GM19467 (cell line): ENCODE data around the gene EPN2.

Experiments used
- ATAC-seq: cut with Tn5 transposase; IDR thresholded peaks from one replicate; pipeline ENCODE4 v1.9.1; 2021; ENCODE audit warnings: mild to moderate bottlenecking, moderate library complexity; ENCODE audit not compliant: unreplicated experiment

The EPN2 gene

GRCh38 chr17:19377602-19378415, 140.6 kb downstream of the EPN2 start:
- ATAC-seq: peak; percentile 95

- no peak for ATAC-seq
Observed at GRCh38 chr17:19378416-19379360, 141.5 kb downstream of the EPN2 start, which contains the start of gene MAPK7. Gene MAPK7, plus strand, starts transcription at chr17:19378498. Its CDS starts 403 bp downstream, at chr17:19378901.

GRCh38 chr17:19379361-19380065, 142.3 kb downstream of the EPN2 start:
- no peak for ATAC-seq

GRCh38 chr17:19380481-19381301, 143.5 kb downstream of the EPN2 start:
- no peak for ATAC-seq

- no peak for ATAC-seq
Observed at GRCh38 chr17:19381361-19381740, 144.2 kb downstream of the EPN2 start.

- ATAC-seq: no peak
Observed at GRCh38 chr17:19381741-19382444, 144.7 kb downstream of the EPN2 start.

- ATAC-seq: no peak
Observed at GRCh38 chr17:19382531-19383444, 145.6 kb downstream of the EPN2 start.

GRCh38 chr17:19383681-19384470, 146.7 kb downstream of the EPN2 start:
- no peak for ATAC-seq

- ATAC-seq: no peak
Observed at GRCh38 chr17:19384723-19385391, 147.7 kb downstream of the EPN2 start.

- ATAC-seq: no peak
Observed at GRCh38 chr17:19385521-19385983, 148.4 kb downstream of the EPN2 start.
